Stimulated activated CD8-positive, alpha-beta memory T cell treated with anti-CD3 and anti-CD28 coated beads, Interleukin-4, amount 100 ng/mL, for 48 hours (primary cell): Measurements from ENCODE around the gene B4GALNT1.
"Not testable (repeated sequence)": the region's sequence is repeated elsewhere in the genome, so short reads cannot be mapped to it uniquely, and the experiment has no call there.

ENCODE experiments used
- DNase-seq: peaks from one replicate; pipeline ENCODE4 v3.0.0-alpha.2; 2020

B4GALNT1 gene

GRCh38 chr12:57620245-57620935 is 12.6 kb downstream of the B4GALNT1 start:
- no peak for DNase-seq

- no peak for DNase-seq
Measured at GRCh38 chr12:57619434-57620244, 13.4 kb downstream of the B4GALNT1 start.

GRCh38 chr12:57618966-57619433 is 14.0 kb downstream of the B4GALNT1 start:
- DNase-seq: no peak

GRCh38 chr12:57618431-57618830 is 14.6 kb downstream of the B4GALNT1 start:
- not testable (repeated sequence) for DNase-seq

- no peak for DNase-seq
Measured at GRCh38 chr12:57617942-57618341, 15.1 kb downstream of the B4GALNT1 start.

GRCh38 chr12:57616383-57617101 is 16.5 kb downstream of the B4GALNT1 start:
- no peak for DNase-seq

GRCh38 chr12:57615637-57616036 is 17.4 kb downstream of the B4GALNT1 start:
- no peak for DNase-seq

- DNase-seq: no peak
Measured at GRCh38 chr12:57614948-57615500, 18.0 kb downstream of the B4GALNT1 start.

- peak; percentile 61 for DNase-seq
Measured at GRCh38 chr12:57614178-57614947, 18.6 kb downstream of the B4GALNT1 start.

- DNase-seq: no peak
Measured at GRCh38 chr12:57613427-57614109, 19.4 kb downstream of the B4GALNT1 start.

GRCh38 chr12:57612711-57613426 is 20.1 kb downstream of the B4GALNT1 start:
- DNase-seq: no peak

GRCh38 chr12:57611827-57612710 is 20.9 kb downstream of the B4GALNT1 start:
- no peak for DNase-seq

- DNase-seq: peak; percentile 74
Measured at GRCh38 chr12:57611108-57611826, 21.7 kb downstream of the B4GALNT1 start, which contains the start of gene ARHGEF25. Gene ARHGEF25, plus strand, starts transcription at chr12:57611435. Its CDS starts 460 bp downstream, at chr12:57611895.

- no peak for DNase-seq
Measured at GRCh38 chr12:57610554-57611107, 22.4 kb downstream of the B4GALNT1 start.

- DNase-seq: no peak
Measured at GRCh38 chr12:57609781-57610553, 23.0 kb downstream of the B4GALNT1 start.

- DNase-seq: no peak
Measured at GRCh38 chr12:57609101-57609780, 23.8 kb downstream of the B4GALNT1 start.

GRCh38 chr12:57607958-57608663 is 24.9 kb downstream of the B4GALNT1 start:
- DNase-seq: no peak
